SK-N-SH (cell line): ENCODE data around the gene CHST13. TPM values are rescaled to one million over a fixed set of nuclear protein-coding genes. Genes with fewer than 3 reads are reported as not detected.

Experiments used
- CTCF ChIA-PET: fragments of 300-600, 350-600 bp; formaldehyde crosslinking; extraction: SDS; loops from one replicate; lab custom pipeline; 2021; lab: Yijun Ruan, JAX
- POLR2A ChIA-PET: fragments of 350-600 bp; sonication (Branson Sonifier 250); formaldehyde crosslinking; extraction: SDS; loops from one replicate; lab custom pipeline; 2020; ENCODE audit warnings: antibody characterized with exemption, inconsistent platforms; lab: Yijun Ruan, JAX
- DNase-seq: peaks from one replicate; pipeline ENCODE4 v3.0.0; 2012
- H2AFZ ChIP-seq: fragments of 200-600 bp; sonication (generic); 2 replicates; pipeline ENCODE4 v1.8.1; 2016; ENCODE audit warnings: antibody characterized with exemption, mild to moderate bottlenecking, low read depth
- H3F3A ChIP-seq: fragments of 200-600 bp; sonication (generic); replicated peaks from 2 replicates; pipeline ENCODE3; 2016; ENCODE audit warnings: antibody characterized with exemption, mild to moderate bottlenecking; ENCODE audit not compliant: insufficient read depth
- H3K27ac ChIP-seq, 2 experiments: fragments of 200-500 bp in 1 of 2; fragments of 200-600 bp in 1 of 2; sonication (Bioruptor generic) in 1 of 2; sonication (generic), shearing (Covaris generic) in 1 of 2; 2 replicates each; pipeline versions ENCODE4 v1.5.1 to v1.6.1; 2014 to 2016; ENCODE audit warnings: low read depth in 2 of 2, inconsistent platforms in 1 of 2, low read length in 1 of 2, mild to moderate bottlenecking in 1 of 2, mixed read lengths in 1 of 2
- H3K27me3 ChIP-seq: fragments of 200-600 bp; sonication (generic), shearing (Covaris generic); 2 replicates; pipeline ENCODE4 v1.6.1; 2016; ENCODE audit warnings: mixed run types; ENCODE audit not compliant: insufficient read depth
- H3K36me3 ChIP-seq, 2 experiments: fragments of 200-500 bp in 1 of 2; fragments of 200-600 bp in 1 of 2; sonication (Bioruptor generic) in 1 of 2; sonication (generic) in 1 of 2; replicated peaks in 1 of 2; 2 replicates each; pipeline versions ENCODE3 to v1.5.1; 2014 to 2016; ENCODE audit warnings: low read length in 1 of 2, mild to moderate bottlenecking in 1 of 2; ENCODE audit not compliant: insufficient read depth in 2 of 2, control insufficient read depth in 1 of 2
- H3K4me1 ChIP-seq, 2 experiments: fragments of 200-500 bp in 1 of 2; fragments of 200-600 bp in 1 of 2; sonication (Bioruptor generic) in 1 of 2; sonication (generic), shearing (Covaris generic) in 1 of 2; 2 replicates each; pipeline versions ENCODE4 v1.5.1 to v1.6.1; 2014 to 2016; ENCODE audit warnings: low read depth in 1 of 2, low read length in 1 of 2, mixed run types in 1 of 2; ENCODE audit not compliant: insufficient read depth in 2 of 2, control insufficient read depth in 1 of 2
- H3K4me2 ChIP-seq: fragments of 200-600 bp; sonication (generic), shearing (Covaris generic); 2 replicates; pipeline ENCODE4 v1.6.1; 2017; ENCODE audit warnings: mixed run types
- H3K4me3 ChIP-seq, 2 experiments: fragments of 200-500 bp in 1 of 2; fragments of 200-600 bp in 1 of 2; sonication (Bioruptor generic) in 1 of 2; sonication (generic), shearing (Covaris generic) in 1 of 2; 2 replicates each; pipeline versions ENCODE4 v1.5.1 to v1.8.1; 2014 to 2016; ENCODE audit warnings: low read depth in 2 of 2, inconsistent platforms in 1 of 2, low read length in 1 of 2, mild to moderate bottlenecking in 1 of 2, mixed read lengths in 1 of 2, moderate library complexity in 1 of 2
- H3K79me2 ChIP-seq: fragments of 200-600 bp; sonication (generic); 2 replicates; pipeline ENCODE4 v1.8.1; 2017; ENCODE audit warnings: mild to moderate bottlenecking; ENCODE audit not compliant: insufficient read depth
- H3K9ac ChIP-seq: fragments of 200-600 bp; sonication (generic); 2 replicates; pipeline ENCODE4 v1.6.1; 2017; ENCODE audit warnings: mixed run types
- H3K9me2 ChIP-seq: fragments of 200-600 bp; sonication (generic); 2 replicates; pipeline ENCODE4 v1.6.1; 2017; ENCODE audit warnings: mixed run types
- H3K9me3 ChIP-seq: fragments of 200-600 bp; sonication (generic); 2 replicates; pipeline ENCODE4 v1.6.1; 2017; ENCODE audit warnings: mixed run types, mild to moderate bottlenecking, moderate library complexity
- H4K20me1 ChIP-seq: fragments of 200-600 bp; sonication (generic); 2 replicates; pipeline ENCODE4 v1.6.1; 2017; ENCODE audit warnings: mild to moderate bottlenecking, mixed run types; ENCODE audit not compliant: insufficient read depth
- CTCF ChIP-seq: fragments of 200-600 bp; sonication (generic); IDR thresholded peaks from 2 replicates; pipeline ENCODE4 v1.6.1; 2017; ENCODE audit warnings: antibody characterized with exemption, mild to moderate bottlenecking, moderate library complexity
- FOSL2 ChIP-seq: IDR thresholded peaks from 2 replicates; pipeline ENCODE4 v1.4.0; 2012; ENCODE audit warnings: low read depth, mild to moderate bottlenecking, moderate library complexity, borderline replicate concordance
- FOXJ3 ChIP-seq: sonication (generic); formaldehyde crosslinking; IDR thresholded peaks from 2 replicates; pipeline ENCODE4 v1.5.1; 2020; ENCODE audit warnings: mild to moderate bottlenecking, missing genetic modification reagents
- FOXM1 ChIP-seq: IDR thresholded peaks from 2 replicates; pipeline ENCODE4 v1.4.0; 2012; ENCODE audit warnings: low read depth, mild to moderate bottlenecking
- GABPA ChIP-seq: IDR thresholded peaks from 2 replicates; pipeline ENCODE4 v1.4.0; 2012; ENCODE audit warnings: low read depth, mild to moderate bottlenecking
- IRF3 ChIP-seq: fragments of 150-350 bp; IDR thresholded peaks from 2 replicates; pipeline ENCODE4 v1.6.1; 2016; ENCODE audit warnings: mild to moderate bottlenecking, low read depth, low read length
- NFIC ChIP-seq: IDR thresholded peaks from 2 replicates; pipeline ENCODE4 v1.4.0; 2012; ENCODE audit warnings: borderline replicate concordance
- NRF1 ChIP-seq: IDR thresholded peaks from 2 replicates; pipeline ENCODE4 v1.6.1; 2012; ENCODE audit warnings: low read depth, mild to moderate bottlenecking, low read length
- PBX3 ChIP-seq: IDR thresholded peaks from 2 replicates; pipeline ENCODE4; 2012
- RAD21 ChIP-seq: IDR thresholded peaks from 2 replicates; pipeline ENCODE4 v1.6.1; 2012; ENCODE audit warnings: mild to moderate bottlenecking, low read length
- RCOR1 ChIP-seq: fragments of 150-350 bp; IDR thresholded peaks from 2 replicates; pipeline ENCODE4 v1.6.1; 2017; ENCODE audit warnings: antibody characterized with exemption, low read length
- REST ChIP-seq: IDR thresholded peaks from 2 replicates; pipeline ENCODE4 v1.6.1; 2012; ENCODE audit warnings: mild to moderate bottlenecking, low read depth, low read length, moderate library complexity
- RXRA ChIP-seq: IDR thresholded peaks from 2 replicates; pipeline ENCODE4 v1.4.0; 2012; ENCODE audit warnings: low read depth, mild to moderate bottlenecking, borderline replicate concordance
- TCF12 ChIP-seq: IDR thresholded peaks from 2 replicates; pipeline ENCODE4 v1.4.0; 2012
- USF1 ChIP-seq: IDR thresholded peaks from 2 replicates; pipeline ENCODE4 v1.4.0; 2012; ENCODE audit warnings: low read depth, borderline replicate concordance
- USF2 ChIP-seq: fragments of 150-350 bp; IDR thresholded peaks from 2 replicates; pipeline ENCODE4 v1.6.1; 2017; ENCODE audit warnings: antibody characterized with exemption, low read length, low read depth, borderline replicate concordance
- WGBS: methylation state at CpG from one replicate; pipeline ENCODE4 v1.1.6; 2017; ENCODE audit warnings: low lambda C conversion rate; 5-methylcytosine and 5-hydroxymethylcytosine counted together
- polyA plus RNA-seq, 3 experiments: library from polyadenylated mRNA; depleted of rRNA; stranded (reverse); fragments of >200 nt; gene quantifications; 2 replicates each; pipeline ENCODE4 v1.2.3, GENCODE V29; 2012

Gene CHST13
- polyA plus RNA-seq, 1 of the 3 experiments (the other 2 are of a cell fraction): 0.41 TPM

GRCh38 chr3:126484148-126484547, 39.8 kb upstream of the CHST13 start:
- Histone ChIP-seq H3K4me2 (no peak overlapping the region), H3F3A (no peaks in the 10 kb centered on the region), H3K36me3 (no peaks in the 10 kb centered on the region), H3K9ac (no peak overlapping the region), H3K79me2 (no peaks in the 10 kb centered on the region), H3K4me1 (peaks cover 0 to 34% of the 10 kb centered on the region in 2 experiments; a peak in 1 of 4 replicates), H2AFZ (no peak overlapping the region), H3K9me3 (no peaks in the 10 kb centered on the region), H3K27ac (no peak overlapping the region), H4K20me1 (no peaks in the 10 kb centered on the region), H3K4me3 (no peak overlapping the region), H3K27me3 (no peaks in the 10 kb centered on the region; the same call in 1 of the 2 replicates), H3K9me2 (no peaks in the 10 kb centered on the region)
- ChIA-PET CTCF (interaction anchor here (1.2 to 1.3 kb wide), 2 partner anchors 268 to 350 kb away, joined by 3 read pairs; no protein-coding TSS in a partner anchor), POLR2A (no interaction called here)
- TF ChIP-seq USF1 (no peak), FOSL2 (no peak), FOXJ3 (CRISPR knock-in tag) (no peak), RXRA (no peak), USF2 (no peak), CTCF (no peak), RCOR1 (no peak), PBX3 (no peak), TCF12 (no peak), IRF3 (no peak), FOXM1 (no peak), NFIC (no peak), REST (no peak), NRF1 (no peak), GABPA (no peak), RAD21 (no peak)
- WGBS: 72% methylated on average over 3 of the region's 3 CpGs
- no peak for DNase-seq
